22Rv1 (cell line): Measurements from ENCODE around the gene ADAMTS9.

Experiments used
- ZFX ChIP-seq: fragments of 450-650 bp; IDR thresholded peaks from 2 replicates; pipeline ENCODE4 v1.6.1; 2017; ENCODE audit warnings: antibody characterized with exemption, borderline replicate concordance
- TF ChIP-seq, protein P1 (sequence below): fragments of 450-650 bp; IDR thresholded peaks from 2 replicates; pipeline ENCODE4 v1.5.1; 2017; ENCODE audit warnings: mild to moderate bottlenecking

DNA sequence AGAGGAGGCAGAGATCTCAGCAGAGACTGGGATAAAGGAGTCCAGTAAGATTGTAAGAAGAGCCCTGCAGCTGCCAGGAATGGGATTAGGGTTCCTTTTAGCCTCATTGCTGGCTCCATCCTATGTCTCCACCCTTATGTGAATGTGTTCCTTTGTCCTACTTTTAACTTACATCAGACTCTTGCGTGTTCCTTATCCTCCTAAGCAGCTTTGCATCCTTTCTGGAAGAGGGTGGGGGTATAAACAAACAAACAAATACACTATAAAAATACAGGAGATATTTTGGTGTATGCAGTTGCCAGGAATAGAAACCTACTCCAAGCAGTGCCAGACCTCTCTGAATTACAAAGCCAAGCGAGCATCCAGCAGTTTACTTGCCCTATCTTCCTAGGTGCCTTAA lies 194.7 kb downstream of the ADAMTS9 start:
- TF ChIP-seq, protein P1, sequence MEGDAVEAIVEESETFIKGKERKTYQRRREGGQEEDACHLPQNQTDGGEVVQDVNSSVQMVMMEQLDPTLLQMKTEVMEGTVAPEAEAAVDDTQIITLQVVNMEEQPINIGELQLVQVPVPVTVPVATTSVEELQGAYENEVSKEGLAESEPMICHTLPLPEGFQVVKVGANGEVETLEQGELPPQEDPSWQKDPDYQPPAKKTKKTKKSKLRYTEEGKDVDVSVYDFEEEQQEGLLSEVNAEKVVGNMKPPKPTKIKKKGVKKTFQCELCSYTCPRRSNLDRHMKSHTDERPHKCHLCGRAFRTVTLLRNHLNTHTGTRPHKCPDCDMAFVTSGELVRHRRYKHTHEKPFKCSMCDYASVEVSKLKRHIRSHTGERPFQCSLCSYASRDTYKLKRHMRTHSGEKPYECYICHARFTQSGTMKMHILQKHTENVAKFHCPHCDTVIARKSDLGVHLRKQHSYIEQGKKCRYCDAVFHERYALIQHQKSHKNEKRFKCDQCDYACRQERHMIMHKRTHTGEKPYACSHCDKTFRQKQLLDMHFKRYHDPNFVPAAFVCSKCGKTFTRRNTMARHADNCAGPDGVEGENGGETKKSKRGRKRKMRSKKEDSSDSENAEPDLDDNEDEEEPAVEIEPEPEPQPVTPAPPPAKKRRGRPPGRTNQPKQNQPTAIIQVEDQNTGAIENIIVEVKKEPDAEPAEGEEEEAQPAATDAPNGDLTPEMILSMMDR = no peak
- TF ChIP-seq ZFX = no peak
